Hepatocyte (in vitro differentiated cells): ENCODE results near the gene EFCAB6.

Source experiments
- CTCF ChIP-seq: fragments of 200-600 bp; sonication (generic); IDR thresholded peaks from 2 replicates; pipeline ENCODE4 v1.5.1; 2016; ENCODE audit warnings: antibody characterized with exemption, mild to moderate bottlenecking; ENCODE audit not compliant: poor library complexity
- EZH2 ChIP-seq: fragments of 200-600 bp; sonication (generic); IDR thresholded peaks from 2 replicates; pipeline ENCODE4 v1.6.1; 2016; ENCODE audit warnings: antibody characterized with exemption, mild to moderate bottlenecking, borderline replicate concordance

- TF ChIP-seq CTCF (no peak), EZH2 (no peak)
These were observed 329.8 kb downstream of the EFCAB6 start for GRCh38 chr22:43482318-43482625.
